AG20443 (cell line): ENCODE results near the gene PPP1R3G.
"Not testable (repeated sequence)": the region's sequence is repeated elsewhere in the genome, so short reads cannot be mapped to it uniquely, and the experiment has no call there.

Experiments
- DNase-seq: peaks from one replicate; pipeline ENCODE4 v3.0.0; 2012; ENCODE audit warnings: low spot score, mixed read lengths

Gene PPP1R3G

GRCh38 chr6:5120011-5120410 is 34.9 kb downstream of the PPP1R3G start:
- DNase-seq: no peak

GRCh38 chr6:5120543-5120942 is 35.4 kb downstream of the PPP1R3G start:
- DNase-seq: not testable (repeated sequence)

GRCh38 chr6:5121479-5121878 is 36.3 kb downstream of the PPP1R3G start:
- no peak for DNase-seq

GRCh38 chr6:5121956-5122355 is 36.8 kb downstream of the PPP1R3G start:
- DNase-seq: no peak

- DNase-seq: no peak
These were observed 37.5 kb downstream of the PPP1R3G start for GRCh38 chr6:5122504-5123112.

- DNase-seq: no peak
These were observed 38.4 kb downstream of the PPP1R3G start for GRCh38 chr6:5123296-5124143.

- no peak for DNase-seq
These were observed 39.4 kb downstream of the PPP1R3G start for GRCh38 chr6:5124526-5124925.

GRCh38 chr6:5125152-5126006 is 40.2 kb downstream of the PPP1R3G start:
- peak; percentile 51 for DNase-seq

- DNase-seq: no peak
These were observed 41.1 kb downstream of the PPP1R3G start for GRCh38 chr6:5126214-5126613.

GRCh38 chr6:5127106-5127687 is 42.1 kb downstream of the PPP1R3G start:
- no peak for DNase-seq

- no peak for DNase-seq
These were observed 43.2 kb downstream of the PPP1R3G start for GRCh38 chr6:5128351-5128750.

- DNase-seq: no peak
These were observed 45.2 kb downstream of the PPP1R3G start for GRCh38 chr6:5130135-5130866.

- peak; percentile 84 for DNase-seq
These were observed 47.6 kb downstream of the PPP1R3G start for GRCh38 chr6:5132731-5133130.

GRCh38 chr6:5133943-5134342 is 48.8 kb downstream of the PPP1R3G start:
- no peak for DNase-seq

- DNase-seq: peak; percentile 31
These were observed 50.7 kb downstream of the PPP1R3G start for GRCh38 chr6:5135788-5136376.

- DNase-seq: no peak
These were observed 51.7 kb downstream of the PPP1R3G start for GRCh38 chr6:5136851-5137250.
